CD4-positive, alpha-beta T cell treated with Interleukin-6 for 4 hours (primary cell): ENCODE data around the gene GABRB3.

Experiments used
- DNase-seq: peaks from one replicate; pipeline ENCODE4 v3.0.0-alpha.2; 2020; ENCODE audit warnings: mixed read lengths

Gene GABRB3

GRCh38 chr15:26772154-26773066, at the start of gene GABRB3:
GABRB3 (minus strand) TSS chr15:26773066.
- DNase-seq: no peak

- DNase-seq: no peak
Observed at GRCh38 chr15:26807517-26808427, 34.9 kb upstream of the GABRB3 start.

GRCh38 chr15:26806574-26806973, 33.7 kb upstream of the GABRB3 start:
- DNase-seq: no peak

- no peak for DNase-seq
Observed at GRCh38 chr15:26806151-26806550, 33.3 kb upstream of the GABRB3 start.

- DNase-seq: no peak
Observed at GRCh38 chr15:26805470-26805869, 32.6 kb upstream of the GABRB3 start.

DNA sequence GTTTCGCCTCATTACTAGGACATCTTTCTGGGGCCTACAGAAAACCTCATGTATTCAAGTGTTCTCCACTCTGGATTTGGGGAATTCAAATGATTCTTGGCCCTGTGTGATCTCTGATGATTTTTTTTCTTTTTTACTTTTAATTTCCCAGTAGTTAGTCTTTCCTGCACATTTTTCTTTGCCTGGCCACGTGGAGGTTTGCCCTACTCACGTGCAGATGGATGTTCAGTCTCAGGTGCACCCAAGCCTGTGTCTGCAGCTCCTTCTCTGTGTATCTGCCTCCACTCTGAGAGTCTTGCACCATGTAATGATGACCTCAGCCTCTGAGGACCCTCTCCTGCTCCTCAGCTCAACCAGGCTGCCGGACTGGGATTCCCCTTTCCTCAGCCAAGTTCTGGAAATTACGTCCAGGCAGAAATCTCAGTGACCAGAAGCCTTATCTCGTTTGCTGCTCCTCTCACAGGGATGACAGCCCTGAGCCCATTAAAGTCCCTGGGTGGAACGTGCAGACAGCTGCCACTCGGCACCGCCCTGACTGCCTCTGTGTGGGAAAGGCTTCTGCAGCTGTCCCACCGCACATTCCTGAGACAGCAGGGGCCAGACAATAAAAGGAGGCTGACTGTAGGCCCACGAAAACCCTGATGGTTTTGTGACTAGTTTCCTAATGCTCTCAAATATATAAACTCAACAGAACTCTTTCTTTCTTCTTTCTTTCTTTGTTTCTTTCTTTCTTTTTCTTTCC, 31.4 kb upstream of the GABRB3 start:
- no peak for DNase-seq

DNA sequence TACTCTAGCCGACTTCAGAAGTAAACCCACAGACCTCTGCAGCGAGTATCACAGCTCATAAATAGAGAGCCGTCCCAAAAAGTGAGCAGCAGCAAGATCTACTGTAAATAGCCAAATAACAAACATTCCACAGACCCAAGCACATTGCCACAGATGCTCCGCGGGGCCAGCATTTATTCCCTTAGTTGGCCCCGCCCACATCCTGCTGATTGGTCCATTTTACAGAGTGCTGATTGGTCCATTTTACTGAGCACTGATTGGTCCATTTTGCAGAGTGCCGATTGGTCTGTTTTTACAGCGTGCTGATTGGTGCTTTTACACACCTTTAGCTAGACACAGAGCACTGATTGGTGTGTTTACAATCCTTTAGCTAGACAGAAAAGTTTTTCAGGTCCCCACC, 17.3 kb upstream of the GABRB3 start:
- DNase-seq: no peak

DNA sequence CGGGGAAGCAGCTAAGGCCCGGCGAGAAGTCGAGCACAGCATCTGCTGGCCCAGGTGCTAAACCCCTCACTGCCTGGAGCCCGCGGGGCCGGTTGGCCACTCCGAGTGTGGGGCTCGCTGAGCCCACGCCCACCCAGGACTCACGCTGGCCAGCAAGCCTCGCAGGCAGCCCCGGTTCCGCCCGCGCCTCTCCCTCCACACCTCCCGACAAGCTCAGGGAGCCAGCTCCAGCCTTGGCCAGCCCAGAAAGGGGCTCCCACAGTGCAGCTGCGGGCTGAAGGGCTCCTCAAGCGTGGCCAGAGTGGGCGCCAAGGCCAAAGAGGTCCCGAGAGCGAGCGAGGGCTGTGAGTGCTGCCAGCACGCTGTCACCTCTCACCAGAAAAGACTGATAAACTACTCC, 8.9 kb upstream of the GABRB3 start:
- no peak for DNase-seq

DNA sequence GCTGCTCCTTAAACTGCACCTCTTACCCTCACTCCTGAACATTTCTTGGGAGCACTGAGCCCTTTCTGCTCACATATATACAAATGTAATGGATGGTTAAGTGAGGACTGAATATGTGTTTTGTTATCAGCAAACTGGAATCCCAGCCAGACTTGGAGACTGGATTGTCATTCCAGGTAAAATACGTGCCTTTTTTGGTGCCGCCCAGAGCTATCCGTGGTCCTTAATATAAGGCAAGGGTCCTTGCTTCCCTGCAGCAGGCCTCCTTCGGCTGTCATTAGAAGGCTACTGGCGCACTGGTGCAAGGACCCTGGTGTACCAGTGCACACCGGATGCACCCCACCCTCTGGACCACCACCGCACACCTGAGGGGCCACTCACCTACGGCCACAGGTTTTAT, 1.1 kb upstream of the GABRB3 start:
- DNase-seq: no peak

DNA sequence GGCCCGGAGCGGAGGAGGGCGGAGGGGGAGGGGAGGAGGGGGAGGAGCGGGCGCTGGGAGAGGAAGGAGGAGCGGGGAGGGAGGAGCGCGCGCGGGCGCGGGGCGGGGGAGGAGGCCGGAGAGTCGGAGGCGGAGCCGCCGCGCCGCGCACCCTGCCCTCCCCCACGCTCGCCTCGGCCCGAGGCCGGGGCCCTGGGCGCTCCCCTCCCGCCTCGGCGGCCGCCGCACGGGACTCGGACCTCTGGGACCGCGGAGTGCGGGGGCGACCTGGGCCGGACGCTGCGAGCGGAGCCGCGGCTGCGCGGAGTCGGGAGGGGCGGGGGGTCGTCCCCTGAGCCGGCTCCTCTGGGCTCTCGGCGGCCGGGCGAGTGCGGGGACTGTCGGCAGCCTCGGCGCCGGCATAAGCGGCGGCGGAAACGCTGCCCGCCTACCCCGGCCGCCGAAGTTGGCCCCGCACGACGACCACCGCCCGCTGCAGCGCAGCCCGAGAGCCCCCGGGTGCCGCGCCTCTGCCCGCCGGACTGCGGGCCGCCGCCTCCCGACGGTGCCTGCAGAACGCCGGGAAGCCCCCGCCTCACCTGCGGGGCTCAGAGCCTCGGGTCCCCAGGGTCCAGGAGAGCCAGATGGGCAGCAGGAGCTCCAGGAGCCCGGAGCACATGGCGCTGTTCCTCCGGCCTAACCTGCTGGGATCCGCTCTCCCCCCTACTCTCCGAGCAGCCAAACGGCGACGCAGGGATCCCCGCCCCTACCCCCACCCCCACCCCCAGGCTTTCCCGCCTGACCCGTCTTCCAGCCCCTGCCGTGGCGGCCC, 406 bp upstream of the GABRB3 start:
- no peak for DNase-seq

- no peak for DNase-seq
Observed at GRCh38 chr15:26771578-26772153, 1.2 kb downstream of the GABRB3 start.

GRCh38 chr15:26771168-26771567, 1.7 kb downstream of the GABRB3 start:
- DNase-seq: no peak

GRCh38 chr15:26767169-26767670, 5.6 kb downstream of the GABRB3 start:
- DNase-seq: no peak

- DNase-seq: no peak
Observed at GRCh38 chr15:26766262-26766661, 6.6 kb downstream of the GABRB3 start.

- no peak for DNase-seq
Observed at GRCh38 chr15:26759986-26760385, 12.9 kb downstream of the GABRB3 start.

GRCh38 chr15:26758079-26758478, 14.8 kb downstream of the GABRB3 start:
- DNase-seq: no peak

GRCh38 chr15:26757141-26757540, 15.7 kb downstream of the GABRB3 start:
- DNase-seq: no peak

DNA sequence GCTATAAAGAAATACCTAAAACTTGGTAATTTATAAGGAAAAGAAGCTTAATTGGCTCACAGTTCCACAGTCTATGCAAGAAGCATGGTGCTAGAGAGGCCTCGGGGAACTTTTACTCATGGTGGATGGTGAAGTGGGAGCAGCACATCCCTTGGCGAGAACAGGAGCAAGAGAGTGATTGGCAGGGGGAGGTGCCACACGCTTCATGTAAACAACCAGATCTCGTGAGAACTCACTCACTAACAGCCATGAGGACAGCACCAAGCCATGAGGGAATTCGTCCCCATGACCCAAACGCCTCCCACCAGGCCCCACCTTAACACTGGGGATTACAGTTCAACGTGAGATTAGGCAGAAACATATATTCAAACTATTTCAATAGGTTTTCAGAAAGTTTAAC, 28.0 kb downstream of the GABRB3 start:
- no peak for DNase-seq

- no peak for DNase-seq
Observed at GRCh38 chr15:26739791-26740190, 33.1 kb downstream of the GABRB3 start.

GRCh38 chr15:26738996-26739395, 33.9 kb downstream of the GABRB3 start:
- DNase-seq: no peak

DNA sequence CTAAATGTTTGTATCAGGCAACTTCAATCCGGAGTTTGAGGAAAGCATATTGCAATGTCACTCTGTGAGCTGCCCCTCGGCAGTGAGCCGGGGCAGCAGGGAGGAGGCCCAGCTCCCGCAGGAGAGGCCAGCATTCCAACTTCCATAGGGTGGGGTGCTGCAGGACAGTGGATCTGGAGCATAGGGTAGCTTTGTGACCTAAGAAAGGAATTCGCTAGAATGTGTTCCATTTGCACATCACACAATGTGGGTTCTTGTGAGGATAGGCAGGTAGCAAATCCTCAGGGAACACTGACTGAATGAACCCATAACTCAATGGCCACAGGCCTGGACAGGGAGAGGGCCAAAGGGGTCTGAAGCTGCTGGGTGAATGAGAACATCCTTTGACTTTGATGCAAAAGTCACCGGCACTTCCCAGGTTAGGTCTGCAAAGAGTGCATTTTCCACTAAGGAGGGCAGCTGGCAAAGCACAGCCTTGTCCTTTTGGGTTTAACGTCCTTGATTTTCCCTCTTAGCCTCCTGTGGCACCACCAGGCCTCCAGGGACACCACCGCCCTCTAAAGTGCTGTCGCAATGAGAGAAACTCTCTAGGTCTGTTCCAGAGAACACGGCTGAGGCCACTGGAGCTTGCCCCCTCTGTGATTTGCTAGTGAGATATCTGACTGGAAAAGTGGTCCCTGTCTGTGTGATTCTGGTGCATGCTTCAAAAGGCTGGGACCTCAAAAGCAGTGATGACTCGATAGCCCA, 36.2 kb downstream of the GABRB3 start:
- DNase-seq: no peak
